CD4-positive, alpha-beta T cell treated with Interleukin-4 for 4 hours (primary cell): ENCODE data around the gene CTRB2.
"Not testable (repeated sequence)": the region's sequence is repeated elsewhere in the genome, so short reads cannot be mapped to it uniquely, and the experiment has no call there.

Experiments used
- DNase-seq: peaks from one replicate; pipeline ENCODE4 v3.0.0-alpha.2; 2020

Gene CTRB2

DNA sequence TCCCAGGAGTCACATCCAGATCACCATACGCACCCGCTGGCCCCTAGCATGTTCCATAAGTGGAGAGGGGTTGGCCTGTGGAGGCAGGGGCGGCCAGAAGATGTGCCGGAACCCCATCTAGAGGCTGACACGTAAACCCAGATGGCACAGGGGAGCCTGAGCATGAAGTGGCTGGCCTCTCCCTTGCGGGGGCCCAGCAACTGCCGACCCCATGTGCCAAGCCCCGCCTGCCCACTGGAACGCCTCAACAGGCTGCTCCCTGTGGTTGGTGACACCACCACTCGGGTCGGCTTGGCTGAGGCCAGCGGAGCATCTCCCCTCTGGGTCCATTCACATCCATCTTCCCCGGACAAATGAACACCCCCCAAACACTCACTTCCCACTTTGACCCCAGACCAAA lies 35.0 kb upstream of the CTRB2 start:
- no peak for DNase-seq

DNA sequence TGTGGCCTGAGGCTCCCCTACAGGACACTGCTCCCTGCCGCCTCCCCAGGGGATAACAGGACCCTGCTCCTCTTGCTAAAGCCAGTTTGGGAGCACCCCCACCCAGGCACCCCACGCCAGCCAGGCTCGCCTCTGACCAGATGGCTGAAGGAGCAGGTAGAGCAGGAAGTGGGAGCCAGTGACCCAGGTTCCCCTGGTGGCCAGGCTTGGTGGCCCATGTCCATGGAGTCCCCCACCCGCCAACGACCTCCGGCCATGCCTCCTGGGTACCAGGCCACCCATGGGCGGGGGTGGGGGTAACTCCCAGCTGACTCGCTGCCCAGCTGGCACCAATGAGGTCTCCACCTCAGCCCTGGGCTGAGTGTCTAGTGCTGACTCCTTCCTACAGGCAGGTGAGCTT lies 34.5 kb upstream of the CTRB2 start:
- no peak for DNase-seq

DNA sequence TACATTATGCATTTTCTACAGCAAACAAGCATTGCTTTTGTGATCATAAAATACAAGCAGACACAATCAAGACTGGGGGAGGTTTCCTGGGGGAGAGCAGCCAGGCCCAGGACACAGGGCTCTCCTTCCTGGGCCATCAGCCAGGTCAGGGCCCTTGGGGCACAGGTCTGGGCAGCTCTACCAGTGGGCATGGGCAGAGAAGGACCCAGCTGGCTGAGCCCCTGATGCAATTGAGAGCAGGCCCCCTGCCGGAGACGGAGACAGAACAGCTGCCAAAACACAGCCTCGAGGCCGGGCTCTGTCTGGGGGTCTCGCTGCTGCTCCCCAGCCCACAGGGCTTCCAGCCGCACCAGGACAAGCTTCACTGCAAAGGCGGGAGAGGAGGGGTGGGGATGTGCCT lies 33.7 kb upstream of the CTRB2 start:
- DNase-seq: not testable (repeated sequence)

DNA sequence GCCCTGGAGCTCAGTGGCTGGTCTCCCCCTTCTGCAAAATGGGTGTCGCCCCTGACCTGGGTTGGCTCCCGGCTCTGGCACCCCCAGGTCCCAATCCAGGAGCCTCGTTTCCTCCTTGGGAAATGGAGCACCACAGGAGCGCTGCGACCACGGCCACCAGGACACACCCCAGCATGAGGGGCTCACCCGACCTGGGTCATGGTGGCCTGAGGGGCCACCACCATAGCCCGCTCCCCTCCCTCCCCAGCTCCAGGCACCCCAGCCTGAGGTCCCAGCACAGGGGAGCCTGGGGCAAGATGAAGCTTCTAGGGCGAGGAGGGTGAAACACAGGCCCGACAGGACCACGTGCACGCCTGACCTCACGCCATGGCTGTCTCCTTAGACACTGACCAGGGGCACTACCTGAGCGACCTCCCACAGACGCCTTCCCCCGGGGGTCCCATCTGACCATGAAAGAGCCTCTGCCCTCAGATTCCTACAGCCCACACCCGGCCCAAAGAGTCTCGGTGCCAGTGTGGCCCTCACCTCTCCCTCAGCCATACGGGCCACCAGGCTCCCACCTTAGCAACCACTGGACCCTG lies 32.7 kb upstream of the CTRB2 start:
- no peak for DNase-seq

DNA sequence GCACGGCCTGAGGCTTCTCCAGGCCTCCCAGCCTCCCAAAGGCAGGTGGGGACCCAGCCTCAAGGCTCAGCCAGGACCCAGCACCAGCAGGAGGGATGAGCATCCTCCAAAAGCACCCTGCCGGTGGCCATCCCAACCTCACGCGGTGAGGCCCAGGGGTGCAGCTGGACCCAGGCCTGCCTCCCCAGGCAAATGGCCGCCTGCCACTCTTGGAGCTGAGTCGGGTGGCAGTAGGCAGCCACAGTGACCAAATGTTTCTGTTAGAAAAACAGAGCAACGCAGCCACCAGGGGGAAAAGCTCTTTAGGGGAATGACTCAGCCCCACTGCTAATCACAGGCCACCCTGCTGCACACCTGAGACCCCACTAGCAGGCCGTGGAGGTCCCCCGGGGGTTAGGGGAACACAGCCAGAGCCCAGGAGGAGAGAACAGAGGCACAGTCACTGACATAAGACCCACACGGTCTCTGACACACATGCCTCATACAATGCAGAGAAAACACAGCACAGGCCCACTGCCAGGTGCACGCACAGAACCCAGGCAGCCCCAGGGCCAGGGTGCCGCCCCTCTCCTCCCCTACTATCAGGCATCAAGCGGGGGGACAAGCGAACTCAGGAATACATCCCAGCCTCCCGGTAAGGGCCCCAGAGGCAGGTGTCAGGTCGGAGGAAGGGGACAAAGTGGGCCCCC lies 32.0 kb upstream of the CTRB2 start:
- DNase-seq: no peak

DNA sequence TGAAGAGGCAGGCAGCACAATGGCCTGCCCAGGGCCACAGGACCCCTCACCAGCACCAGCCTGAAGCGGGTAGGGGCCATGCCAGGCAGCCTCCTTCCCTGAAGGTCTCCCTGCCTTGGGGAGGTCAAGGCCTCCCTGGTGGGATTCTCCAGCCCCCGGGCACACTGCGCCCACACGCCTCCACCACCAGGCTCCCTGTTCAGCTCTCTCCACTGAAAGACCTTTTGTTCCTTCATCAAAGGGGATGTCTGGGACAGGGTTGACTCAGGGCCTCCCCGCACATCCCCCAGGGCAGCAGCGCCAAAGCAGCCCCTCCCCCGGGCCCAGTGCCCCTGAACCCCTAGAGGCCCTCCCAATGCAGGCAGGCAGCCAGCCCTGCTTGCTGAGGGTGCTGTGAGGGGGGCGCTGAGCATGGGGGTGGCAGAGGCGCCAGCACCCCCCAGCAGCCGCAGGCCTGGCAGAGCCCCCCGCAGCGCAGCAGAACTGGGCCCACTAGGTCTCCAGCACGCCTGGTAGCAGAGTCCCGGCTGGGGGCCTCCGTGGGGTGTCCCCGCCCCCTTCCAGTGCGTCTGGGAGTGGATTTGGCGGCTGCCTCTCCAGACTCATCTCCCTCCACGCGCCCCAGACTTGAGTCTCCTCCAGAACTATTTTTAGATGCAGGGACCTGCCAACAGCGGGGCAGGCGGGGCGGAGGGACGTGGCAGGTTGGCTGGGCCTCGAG lies 31.3 kb upstream of the CTRB2 start:
- DNase-seq: no peak

DNA sequence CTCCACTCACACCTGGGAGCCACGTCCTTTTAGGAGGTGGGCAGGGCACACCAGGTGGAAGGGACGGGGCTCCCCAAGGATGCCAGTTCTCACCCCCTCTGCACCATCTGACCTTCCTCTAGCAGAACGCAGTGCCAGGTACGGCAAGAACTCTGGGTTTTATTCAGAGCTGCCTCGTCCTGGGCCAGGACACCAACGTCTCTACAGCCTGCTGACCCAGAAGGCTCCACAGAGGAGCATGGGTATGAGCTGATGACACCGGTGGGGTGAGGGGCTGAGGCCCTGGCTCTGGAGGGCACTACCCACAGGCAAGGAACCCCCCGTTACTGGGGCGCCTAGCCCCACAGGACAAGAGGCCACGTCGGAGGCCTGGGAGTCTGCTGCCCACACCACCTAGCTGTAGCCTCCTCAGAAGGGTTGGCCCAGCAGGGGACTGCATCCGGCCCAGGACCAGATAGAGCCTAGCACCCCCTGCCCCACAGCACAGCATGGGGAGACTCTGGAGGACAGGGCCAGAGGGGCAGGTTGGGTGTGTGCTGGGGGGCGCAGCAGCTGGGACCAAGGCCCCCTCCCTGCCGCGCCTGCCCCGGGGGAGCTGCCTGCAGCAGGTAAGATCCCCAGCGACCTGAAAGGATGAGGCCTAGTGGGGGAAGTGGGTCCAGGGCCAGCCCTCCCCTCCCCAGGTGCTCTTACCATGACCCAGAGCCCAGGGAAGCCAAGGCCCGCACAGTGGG lies 30.6 kb upstream of the CTRB2 start:
- DNase-seq: no peak

DNA sequence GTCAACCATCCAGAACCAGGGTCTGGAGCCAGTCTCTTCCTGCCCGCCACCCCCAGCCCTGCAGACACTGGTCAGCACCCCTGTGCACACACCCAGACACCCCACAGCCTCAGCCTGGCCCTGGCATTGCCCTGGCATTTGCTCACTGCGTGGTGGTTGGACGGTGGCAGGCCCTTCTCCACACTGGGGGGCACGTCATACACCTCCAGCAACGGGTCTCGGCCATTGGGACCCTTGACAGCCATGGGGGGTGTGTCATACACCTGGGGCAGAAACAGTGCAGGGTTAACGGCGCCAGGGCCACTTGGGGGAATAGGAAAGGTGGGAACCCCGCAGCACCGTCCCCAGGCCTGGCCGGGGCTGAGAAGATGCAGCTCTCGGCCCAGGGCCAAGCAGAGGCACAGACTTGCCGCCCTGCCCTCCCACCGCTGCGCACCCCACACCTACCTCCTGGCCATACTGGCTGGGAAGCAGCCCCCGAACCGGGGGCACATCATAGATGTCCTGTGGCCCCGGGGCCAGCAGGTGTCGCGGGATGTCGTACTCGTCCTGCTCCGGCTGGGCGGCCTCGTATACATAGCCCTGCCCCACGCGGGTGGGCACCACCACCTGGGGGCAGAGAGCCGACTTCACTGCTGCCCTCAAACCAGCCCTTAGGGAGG lies 29.9 kb upstream of the CTRB2 start:
- DNase-seq: no peak

DNA sequence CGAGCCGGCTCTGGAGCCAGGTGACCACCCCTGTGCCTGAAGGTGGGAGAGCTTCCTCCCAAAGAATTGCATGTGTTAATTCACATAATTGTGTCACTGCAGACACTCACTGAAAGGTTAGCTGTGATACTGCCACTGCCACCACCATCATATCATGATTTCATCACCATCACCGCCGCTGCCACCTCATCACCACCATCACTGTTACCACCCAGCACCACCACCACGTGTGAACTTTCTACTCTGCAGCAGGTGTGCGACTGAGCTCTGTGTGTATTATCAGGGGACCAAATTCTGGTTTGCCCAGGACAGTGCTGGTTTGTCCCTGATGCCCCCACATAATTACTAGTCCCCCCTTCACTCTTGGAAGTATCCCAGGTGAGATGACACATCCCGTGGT lies 29.3 kb upstream of the CTRB2 start:
- no peak for DNase-seq

DNA sequence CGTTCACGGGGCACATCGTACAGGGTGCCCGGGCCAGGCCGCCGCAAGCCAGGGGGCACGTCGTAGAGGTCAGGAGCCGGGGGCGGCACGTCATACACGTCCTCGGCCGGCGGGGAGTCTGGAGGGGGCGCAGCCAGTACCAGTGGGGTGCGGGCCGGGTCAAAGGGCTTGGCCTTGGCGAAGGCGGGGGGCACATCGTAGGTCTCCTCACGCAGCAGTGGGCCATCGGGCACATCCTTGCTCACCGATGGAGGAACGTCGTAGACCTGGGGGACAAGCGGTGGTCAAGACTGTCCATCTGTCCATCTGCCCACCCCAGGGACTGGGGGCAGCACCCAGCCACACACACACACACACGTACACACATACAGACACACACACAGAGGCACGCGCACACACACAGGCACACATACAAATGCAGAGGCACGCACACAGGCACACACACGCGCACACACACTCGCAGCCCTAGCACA lies 28.8 kb upstream of the CTRB2 start:
- no peak for DNase-seq

DNA sequence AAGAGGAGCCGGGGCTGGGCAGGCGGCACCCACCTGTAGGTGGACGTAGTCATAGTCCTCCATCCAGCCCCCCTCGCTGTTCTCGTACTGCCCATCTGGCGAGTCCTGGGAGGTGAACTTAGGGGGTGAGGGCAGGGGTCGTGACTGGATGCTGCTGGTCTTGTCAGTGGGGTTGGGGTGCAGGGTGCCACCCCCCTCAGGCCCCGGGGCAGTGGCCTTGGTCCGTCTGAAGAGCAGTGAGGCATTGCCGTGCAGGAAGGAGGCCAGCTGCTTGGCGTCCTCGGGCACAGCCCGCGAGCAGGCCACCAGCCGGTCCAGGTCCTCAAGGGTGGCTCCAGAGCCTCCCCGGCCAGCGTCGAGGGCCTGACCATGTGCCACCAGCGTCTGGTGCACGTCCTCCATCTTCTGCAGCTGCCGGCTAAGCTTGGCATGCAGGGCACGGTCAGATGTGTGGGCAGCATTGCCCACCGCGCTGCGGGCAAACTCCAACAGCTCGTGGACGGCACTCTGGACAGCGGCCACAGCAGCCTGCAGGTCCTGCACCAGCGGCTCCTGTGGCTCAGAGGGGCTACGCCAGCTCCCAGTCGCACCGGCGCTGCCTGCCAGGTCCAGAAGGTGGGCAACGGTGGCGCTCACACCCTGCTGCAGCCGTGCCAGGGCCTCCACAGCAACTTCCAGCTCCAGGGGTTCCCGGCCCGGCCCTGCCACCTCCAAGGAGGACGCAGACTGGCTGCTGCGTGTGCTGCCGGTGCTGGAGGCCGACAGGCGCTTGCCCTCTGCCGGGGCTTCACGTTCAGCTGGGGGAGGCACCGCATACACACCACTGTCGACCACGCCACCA lies 28.1 kb upstream of the CTRB2 start:
- DNase-seq: no peak

DNA sequence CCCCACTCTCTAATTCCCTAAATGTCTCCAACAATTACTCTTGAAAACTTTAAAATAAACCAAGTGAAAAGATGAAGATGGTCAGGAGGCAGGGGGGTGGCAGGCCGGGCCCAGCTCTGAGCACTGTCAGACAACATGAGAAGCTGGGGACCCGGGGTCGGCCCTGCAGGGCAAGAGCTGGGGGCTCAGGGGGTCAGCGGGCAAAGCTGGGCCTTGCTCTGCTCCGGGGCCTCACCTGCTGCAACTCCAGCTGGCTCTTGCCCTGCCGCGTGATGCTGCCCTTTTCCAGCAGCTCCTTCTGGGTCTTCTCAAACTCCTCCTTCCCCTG lies 26.6 kb upstream of the CTRB2 start:
- DNase-seq: no peak

DNA sequence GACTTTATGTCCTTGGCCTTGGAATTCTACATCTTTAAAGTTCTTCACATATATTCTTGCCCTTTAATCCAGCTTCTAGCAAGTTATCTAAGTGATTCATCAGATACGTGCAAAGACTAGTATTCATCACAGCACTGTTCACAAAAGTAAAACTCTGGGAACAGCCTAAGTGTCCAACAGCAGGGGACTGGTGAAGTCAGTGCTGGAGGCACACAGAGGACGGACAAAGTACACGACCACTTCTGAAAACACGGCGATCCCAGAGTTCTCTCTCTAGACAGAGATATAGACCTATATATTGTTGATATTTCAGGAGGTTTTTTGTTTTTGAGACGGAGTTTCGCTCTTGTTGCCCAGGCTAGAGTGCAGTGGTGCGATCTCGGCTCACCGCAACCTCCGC lies 24.6 kb upstream of the CTRB2 start:
- no peak for DNase-seq

DNA sequence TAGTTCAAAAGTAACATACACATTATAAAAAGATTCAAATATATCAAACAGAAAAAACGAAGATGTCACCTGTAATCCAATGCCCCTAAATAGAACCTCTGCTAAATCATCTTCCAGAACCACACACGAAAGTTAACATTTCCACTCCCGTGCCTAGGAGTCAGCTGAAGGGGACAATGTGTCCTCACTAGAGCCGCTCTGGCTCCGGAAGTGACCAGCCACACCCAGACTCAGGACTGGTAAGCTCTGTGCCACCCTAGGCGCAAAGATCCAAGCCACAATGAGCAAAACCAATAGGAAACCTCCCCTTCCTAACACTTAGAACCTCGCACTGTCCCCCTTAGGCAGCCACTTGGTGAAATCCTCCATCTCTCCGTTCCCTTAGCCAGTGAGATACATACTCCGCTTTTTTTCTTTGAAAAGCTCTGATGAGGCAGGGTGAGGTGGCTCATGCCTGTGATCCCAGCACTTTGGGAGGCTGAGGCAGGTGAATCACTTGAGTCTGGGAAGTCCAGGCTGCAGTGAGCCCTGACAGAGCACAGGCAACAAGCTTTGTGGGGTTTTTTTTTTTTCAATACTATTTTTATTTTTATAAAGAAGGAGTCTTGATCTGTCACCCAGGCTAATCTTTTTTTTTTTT lies 23.6 kb upstream of the CTRB2 start:
- no peak for DNase-seq

DNA sequence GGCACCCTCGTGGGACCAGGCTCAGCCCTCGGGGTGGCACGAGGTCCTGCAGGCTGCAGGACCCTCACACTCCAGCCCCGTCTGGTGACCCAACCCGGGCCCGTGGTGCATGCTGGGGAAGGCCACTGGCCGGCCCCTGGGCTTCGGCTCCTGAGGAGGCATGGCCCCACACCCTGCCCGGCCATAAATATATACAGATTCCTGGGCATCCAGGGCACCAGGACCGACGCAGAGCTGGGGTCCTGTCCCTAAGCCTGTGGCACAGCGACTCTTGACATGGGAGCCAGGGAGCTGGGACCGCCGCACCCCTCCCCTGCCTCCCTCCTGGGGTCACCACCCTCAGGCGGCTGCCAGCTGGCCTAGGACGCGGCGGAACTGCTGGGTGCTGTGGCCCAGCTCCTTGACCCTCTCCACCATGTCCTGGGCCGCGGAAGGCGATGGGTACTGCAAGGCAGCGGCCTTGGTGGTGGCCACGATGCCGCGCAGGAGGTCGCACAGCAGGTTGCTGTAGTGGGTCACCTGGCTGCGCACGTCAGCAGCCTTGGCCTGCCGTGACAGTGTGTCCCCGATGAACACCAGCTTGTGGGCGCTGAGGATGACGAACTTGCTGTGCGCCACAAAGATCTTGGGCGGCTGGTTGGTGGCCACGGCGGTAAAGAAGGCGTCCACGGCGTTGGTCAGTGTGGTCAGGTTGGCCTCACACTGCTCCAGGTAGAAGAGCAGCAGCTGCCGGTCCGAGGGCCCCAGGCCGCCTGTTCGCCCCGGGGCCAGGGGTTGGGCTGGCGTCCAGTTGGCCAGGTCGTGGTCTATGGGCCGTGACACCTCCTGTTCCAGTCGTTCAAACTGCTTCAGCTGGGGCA lies 22.4 kb upstream of the CTRB2 start:
- DNase-seq: no peak

DNA sequence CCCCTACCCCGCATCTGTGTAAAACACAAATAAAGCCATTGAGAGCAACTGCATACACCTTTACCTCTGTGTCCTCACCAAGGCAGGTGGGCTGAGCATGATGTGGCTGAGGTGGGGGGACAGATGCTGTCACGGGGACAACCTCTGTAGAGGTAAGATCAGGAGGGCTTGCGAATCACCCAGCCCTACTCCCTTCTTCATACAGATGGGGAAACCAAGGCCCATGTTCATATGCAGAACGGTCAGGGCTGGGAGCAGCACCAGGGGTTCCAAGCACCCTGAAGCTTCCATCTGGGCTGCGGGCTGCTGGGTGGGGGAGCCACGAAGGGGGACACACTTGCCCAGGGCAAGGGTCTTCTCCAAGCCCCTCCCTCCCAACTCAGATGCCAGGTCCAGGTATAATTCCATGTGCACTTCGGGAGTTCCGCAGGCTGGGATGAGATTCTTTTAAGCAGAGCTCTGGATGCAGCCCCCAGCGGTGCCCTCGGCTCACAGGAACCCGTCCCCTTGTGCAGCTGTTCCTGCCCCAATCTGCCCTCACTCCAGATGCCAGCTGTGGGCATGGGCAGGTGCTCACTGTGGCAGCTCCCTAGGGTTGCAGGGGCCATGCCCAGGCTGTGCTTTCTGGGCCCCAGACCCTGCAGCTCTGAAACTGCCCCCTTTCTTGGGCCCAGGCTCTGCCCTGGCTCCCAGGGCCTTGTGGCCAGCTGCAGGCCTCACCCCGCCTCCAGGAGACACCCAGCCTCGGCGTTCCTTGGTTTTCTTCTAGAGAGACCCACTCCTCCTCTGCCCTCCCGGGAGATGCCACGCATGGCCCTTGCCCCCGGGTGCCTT lies 21.4 kb upstream of the CTRB2 start:
- no peak for DNase-seq

DNA sequence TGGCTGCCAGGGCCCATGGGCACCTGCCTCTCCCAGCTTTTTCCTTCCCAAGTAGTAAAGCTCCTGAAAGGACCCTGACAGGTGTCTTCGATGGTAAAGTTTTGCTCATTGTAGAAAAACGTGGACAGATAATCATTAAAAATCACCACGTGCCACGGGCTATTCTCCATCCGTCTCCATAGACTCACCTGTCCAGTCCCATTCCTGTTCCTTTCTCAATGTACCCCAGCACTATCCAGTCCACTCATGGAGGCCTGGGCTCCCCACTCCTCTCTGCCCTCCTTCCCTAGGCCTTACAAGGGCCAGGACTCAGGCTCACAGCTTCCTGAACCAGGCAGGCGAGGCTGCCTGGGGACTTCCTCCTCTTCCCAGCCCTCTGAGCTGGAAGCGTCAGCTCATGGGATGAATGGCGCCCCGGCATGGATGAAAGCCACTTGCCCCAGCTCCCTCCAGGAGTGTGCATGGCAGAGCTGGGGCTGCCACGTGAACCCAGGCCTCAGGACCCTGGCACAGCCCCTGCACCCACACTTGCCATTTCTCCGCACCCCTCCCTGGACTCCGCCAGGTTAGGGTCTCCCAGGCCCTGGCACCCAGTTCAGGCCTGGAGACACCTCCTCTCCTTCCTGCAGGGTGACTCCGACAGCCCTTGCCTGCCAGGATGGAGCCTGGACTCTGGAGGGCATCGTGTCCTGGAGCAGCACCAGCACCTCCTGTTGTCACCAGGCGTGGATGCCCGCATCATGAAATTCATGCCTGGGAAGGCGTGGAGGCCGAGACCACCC lies 20.6 kb upstream of the CTRB2 start:
- no peak for DNase-seq

DNA sequence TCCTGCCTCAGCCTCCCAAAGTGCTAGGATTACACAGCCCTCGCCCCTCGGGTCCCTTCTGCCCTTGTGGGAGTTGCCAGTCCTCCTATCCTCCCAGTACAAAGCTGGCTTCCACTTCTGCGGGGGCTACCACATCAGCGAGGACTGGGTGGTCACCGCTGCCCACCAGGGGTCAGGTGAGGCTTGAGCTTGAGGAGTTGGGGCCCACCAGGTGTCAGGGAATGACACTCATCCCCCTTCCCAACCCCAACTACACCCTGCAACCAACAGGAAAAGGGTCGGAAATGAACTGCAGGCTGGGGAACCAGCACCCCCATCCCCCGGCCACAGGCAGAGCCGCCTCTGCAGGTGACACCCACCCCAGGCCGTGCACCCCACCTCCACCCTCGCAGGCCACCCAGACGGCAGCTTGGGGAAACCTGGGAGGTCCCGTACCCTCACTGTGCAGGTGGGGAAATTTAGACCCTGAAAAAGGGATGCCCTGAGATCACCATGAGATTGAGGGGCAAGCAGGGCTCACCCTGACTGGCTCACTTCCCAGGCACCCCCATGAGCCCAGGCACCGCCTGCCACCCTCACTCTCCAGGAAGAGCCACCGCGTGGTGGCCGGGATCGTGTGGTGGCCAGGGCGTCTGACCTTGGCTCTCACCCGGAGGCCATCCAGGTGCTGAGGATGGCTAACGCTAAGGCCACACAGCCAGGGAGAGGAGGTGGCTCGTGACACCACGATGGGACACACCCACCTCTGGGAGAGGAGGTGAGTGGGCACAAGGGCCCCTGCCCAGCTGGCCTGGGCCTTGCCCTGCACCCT lies 19.8 kb upstream of the CTRB2 start:
- no peak for DNase-seq
